GM21360 (cell line): ENCODE measurements around the gene TEX30.
"Not testable (repeated sequence)": the region's sequence is repeated elsewhere in the genome, so short reads cannot be mapped to it uniquely, and the experiment has no call there.

Experiments used
- ATAC-seq: cut with Tn5 transposase; IDR thresholded peaks from one replicate; pipeline ENCODE4 v1.9.1; 2021; ENCODE audit warnings: mild to moderate bottlenecking, moderate library complexity; ENCODE audit not compliant: unreplicated experiment

Gene TEX30

DNA sequence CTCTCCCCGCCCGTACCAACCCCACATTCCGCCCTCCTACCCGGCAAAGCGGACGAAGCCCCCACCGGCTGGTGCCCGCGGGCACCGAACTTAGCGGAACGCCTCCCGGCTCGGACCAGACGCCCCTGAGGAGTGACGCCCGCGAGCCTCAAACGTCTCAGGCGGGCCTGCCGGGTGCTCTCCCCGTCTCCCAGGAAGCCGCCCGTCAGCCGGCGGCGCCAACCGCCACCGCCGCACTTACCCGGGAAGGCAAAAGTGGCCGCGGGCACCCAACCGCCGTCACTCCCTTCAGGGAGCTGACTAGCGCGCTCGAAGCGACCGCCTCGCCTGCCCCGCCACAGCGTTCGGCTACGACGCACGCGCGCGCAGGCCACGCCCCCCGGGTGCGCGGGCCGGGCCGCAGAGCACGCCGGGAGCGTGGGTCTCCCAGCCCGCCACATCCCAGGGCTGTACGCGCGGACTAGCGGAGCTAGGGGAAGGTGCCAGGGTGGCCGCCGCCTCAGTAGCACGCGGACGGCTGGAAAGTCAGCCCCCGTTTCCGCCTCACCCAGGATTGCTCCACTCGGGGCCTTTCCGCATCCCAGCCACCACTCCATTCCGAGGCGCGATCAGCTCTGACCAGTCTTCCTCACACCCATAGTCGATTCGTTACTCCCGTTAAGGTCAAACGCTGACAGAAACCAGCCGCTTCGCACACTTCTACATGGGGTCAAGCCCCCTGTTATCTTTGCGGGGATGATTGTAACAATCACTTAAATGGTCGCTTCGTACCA is at the start of gene TEX30:
Gene TEX30, minus strand, starts transcription at position 346 of the 773 bp plus-strand sequence. CDS start 3,760 bp downstream, outside the sequence.
- peak; percentile 92 for ATAC-seq

DNA sequence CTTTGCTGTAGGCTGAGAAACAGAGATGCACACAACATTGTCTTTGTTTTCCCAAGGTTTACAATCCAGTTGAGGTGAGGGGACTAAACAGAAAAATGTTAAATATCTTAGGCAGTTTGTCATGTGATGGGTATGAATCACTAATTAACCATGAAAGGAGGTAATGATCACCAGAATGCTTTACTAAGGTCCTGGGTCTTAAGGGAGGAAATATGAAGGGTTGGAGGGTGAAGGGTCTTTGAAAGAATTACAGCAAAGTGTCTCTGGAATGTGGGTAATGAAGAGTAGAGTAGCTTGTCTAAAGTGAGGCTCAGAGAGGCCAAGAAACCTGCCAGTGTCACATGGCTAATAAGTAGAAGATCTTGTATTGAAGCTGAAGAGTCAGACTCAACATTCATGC is 44.3 kb upstream of the TEX30 start:
- no peak for ATAC-seq

DNA sequence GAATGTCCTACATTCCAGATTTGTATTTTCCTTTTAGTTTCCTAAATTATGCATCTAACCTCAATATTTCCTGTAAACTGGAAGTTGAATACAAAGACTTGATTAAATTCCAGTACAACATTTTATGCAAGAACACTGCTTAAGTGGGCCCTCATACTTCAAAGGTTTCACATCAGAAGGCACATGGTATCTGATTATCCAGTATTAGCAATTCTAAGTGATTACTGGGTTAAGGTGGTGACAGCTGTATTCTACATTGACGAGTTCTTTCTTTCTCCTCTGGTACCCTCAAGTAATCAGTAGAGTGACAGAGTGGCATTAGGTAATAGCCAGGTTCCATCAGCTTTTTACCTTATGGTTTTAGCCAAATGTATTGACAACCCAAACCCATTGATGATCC is 43.7 kb upstream of the TEX30 start:
- ATAC-seq, result no peak

DNA sequence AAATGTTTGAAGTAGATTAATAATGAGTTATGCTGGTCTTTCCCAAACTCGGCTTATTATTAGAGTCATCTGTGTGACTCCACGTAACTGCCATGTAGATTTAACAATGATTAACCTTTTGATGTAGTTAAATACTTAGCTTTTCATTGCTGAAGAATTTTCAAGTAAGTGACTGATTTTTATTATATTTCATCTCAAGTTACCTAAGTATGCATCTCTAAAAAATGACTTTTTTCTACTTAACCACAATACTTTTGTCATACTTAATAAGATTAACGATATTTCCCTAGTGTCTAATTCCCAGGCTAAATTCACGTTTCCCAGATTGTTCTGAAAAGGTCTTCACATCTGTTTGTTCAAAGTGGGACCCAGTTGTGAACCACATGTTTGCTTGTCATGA is 43.1 kb upstream of the TEX30 start:
- no peak for ATAC-seq

DNA sequence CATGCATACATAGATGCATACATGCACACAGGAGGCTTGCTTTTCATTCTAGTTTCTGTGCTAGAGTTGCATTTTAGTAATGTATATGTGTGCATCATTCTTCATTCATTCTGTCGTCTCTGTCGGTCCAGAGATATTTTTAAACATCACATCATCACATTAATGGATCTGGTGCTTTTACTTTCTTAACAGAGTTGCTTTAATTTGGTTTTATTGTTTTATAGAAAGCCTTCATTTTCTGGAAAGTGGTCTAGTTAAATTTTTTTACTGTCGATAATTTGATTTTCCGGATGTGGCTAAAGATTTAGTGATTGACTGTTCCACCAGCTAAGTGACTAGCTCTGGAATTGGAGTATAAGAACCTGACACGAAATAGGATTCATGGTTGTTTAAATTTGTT is 42.2 kb upstream of the TEX30 start:
- no peak for ATAC-seq

DNA sequence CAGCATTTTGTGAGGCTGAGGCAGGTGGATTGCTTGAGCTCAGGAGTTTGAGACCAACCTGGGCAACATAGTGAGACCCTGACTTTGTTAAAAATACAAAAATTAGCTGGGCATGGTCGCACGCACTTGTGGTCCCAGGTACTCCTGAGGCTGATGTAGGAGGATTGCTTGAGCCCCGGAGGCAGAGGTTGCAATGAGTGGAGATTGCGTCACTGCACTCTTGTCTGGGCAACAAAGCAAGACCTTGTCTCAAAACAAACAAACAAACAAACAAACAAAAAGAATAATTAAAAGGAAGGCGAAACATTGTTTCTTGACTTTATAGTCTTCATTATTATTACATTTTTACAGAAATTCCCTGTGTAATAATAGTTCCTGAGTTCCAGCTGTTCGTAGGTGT is 41.2 kb upstream of the TEX30 start:
- no peak for ATAC-seq

DNA sequence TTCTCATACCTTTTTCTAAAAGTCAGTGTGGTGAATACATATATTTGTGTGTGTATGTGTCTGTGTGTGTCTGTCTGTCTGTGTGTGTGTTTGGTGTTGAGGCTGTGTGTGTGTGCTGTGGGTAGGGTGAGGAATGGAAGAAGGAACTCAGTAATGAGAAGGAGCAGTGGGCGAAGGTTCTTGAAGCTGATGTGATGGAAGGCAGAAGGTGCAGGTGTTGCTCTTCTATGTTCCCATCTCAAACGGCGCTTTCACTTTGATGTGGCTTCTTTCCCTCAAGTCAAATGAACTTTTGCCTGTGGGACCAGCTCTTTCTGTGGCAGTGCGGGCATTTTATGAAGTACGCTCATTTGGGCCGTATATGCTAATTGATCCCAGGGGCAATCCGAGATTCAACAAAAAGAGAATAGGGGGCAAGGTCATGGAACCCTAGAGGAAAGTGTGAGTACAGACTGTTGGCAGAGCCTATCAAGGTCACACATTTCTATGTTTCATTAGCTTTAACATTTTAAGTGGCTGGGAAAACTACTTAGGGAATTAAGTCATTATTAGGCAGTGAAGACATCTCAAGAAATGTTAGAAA is 40.5 kb upstream of the TEX30 start:
- ATAC-seq, result no peak

DNA sequence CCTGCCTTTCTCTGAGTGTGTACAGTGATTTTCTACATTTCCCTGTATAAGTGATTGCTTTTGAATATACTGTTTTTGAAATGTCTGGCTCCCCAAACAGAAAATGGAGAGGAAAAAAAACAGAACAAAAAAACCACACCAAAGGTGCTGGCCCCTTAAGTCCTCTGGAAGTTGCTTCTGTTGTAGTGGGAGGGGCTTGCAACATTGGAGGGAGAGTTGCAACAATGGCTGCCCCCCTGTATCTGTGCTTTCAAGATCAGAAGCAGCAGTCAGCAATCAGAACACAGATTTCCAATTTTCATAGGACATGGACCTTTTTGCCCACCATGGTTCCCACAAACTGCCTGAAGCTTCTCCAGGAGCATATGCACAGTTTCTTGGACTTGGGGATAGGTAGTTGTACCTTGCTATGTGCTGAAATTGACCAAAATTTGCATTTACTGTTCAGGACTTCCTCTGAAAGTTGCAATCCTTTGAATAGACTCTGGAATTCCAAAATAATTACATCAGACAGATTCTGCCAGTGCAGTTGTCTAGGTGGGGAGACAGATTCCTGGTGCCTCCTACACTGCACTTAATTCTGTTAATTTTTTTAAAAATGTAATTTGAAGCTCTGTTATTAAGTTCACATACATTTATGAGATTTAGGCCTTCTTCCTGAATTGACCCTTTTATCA is 39.2 kb upstream of the TEX30 start:
- ATAC-seq, result no peak

DNA sequence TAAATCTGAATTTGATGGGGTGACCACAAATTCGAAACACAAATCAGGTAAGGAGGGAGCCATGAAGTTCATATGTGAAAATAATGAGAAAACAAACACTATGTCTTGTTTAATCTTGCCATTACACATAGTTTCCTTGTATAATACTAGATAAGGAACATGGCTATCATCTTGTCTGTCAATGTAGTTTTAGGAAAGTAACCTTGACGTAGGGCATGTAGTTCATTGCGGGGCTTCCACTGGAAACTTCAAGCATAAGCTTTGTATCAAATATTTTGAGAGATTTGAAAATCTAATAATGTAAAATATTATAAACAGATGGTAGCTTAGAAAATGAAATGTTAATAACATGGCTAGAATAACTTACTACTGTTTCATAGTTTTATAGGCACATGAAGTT is 34.1 kb upstream of the TEX30 start:
- ATAC-seq, result no peak

DNA sequence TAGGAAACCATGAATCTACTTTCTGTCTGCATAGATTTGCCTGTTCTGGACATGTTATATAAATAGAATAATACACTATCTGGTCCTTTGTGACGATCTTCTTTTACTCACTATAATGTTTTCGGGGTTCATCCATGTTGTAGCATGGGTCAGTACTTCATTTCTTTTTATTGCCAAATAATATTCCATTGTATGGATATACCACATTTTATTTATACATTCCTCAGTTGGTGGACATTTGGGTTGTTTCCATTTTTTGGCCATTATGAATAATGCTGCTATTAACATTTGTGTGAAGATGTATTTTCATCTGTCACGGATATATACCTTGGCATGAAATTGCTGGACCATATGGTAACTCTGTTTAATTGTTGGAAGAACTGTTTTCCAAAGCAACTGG is 32.1 kb upstream of the TEX30 start:
- ATAC-seq, result no peak

DNA sequence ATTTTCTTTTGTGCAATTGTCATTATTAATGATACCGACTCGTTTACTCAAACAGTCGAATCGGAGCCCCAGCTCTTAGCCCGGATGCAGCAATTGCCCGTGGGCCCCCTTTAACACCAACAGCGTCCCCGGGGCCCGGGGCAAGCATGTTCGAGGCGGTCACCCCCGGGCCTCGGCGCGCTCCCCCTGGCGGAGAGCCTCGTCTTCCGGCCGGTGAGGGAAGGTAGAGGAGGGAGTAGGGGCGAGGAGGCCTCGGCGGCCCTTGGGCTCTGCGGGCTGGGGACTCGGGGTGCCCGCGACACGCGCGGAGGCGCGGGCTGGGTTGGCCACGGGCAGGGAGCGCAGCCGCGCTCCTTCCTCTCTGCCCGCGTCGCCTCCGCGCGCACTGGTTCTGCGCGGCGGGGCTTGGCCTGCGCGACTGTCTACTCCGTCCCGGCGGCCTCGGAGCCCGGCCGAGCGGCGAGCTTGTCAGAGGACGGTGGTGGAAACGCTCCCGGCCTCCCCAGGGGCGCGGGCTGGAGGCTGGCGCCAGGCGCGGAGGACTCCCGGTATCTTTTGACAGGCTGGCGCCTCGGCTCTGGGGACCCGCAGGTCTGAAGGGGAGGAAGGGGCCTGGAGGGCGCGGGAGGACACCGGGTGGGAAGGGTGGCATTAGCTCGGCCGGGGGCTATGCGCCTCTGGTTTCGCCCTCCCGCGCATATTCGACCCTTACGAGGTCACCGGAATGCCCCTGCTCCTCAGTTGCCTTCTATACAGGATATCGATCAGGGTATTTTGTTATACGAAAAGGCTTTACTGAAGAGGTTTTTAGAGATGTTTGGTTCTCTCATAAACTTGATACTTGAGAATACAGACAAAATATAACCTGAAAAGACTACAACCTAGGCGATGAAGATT is 26.8 kb upstream of the TEX30 start:
- peak; percentile 79 for ATAC-seq

DNA sequence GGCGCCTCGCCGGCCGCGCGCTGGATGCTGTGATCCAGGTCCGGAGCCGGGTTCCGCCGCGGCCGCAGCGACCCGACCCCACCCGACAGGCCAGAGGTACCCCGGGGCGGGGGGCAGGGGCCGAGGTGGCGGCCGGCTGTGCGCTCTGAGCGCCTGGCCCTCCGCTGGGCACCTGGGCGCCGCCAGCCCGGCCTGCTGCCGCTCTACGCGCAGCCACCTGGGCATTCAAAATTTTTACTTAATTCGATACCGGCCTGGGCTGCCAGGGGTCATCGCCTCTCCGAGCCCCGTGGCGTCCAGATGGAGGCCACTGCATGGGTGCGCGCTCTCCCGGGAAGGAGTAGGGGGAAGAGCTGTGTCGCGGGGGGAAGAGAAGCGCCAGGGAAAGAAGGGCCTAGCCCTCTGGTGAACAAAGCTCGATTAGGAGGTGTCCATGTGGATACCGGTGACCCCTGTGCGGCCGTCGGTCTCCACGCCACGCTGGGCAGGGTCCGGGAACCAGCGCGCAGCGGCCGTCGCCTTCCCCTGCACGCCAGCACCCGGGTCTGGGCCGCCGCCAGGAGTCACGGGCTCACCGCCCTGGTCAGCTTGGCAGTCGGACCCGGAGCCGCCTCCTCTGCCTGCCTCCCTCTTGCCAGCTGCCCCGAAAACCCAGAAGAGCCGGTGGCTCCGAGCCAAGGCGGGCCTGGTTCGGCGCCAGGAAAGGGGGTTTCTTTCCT is 26.0 kb upstream of the TEX30 start:
- peak; percentile 3 for ATAC-seq

DNA sequence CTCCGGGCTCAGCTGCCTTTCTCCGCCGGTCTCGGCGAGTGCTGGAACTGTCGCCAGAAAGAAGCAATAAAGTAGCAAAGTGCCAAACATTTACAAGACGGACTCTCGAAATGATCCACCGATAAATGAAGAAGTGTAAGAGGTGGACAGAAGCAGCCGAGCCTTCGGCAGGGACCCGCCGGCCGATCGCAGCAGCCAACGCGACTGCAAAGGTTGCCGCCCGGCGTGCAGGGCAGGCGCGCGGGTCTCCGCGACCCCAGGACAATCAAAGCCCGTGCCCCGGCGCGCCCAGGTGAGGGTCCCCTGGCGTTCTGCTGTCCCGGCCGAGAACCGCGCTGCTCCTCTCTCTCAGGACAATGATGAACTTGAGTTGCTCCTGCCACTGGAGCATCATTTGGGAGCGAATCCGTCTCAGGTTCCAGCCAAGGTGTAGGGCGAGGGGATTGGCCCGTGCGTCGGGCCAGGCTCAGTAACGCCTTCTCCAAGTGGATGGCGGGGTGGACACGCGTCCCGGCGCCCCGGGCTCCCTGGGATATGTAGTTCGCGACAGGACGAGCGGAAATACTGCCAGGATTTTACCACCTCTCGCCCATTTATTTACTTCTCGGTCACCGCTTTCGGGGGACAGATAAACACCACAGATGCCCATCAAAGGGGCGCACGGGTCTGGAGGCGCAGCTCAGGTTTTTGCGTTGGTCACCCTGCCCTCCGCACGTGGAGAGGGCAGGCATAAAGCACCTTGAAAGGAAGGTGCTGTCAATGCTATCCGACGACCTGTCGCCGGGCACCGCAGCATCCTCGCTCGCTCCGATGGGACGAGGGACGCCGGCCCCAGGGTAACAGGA is 25.2 kb upstream of the TEX30 start, which contains the start of the genes BIVM and POGLUT2:
Gene BIVM, plus strand, starts transcription at position 539 of the 845 bp plus-strand sequence. CDS start 8,149 bp downstream, outside the sequence.
Gene POGLUT2, minus strand, starts transcription at position 396 of the 845 bp plus-strand sequence. Its CDS starts 306 bp downstream, at position 90.
- peak; percentile 75 for ATAC-seq

DNA sequence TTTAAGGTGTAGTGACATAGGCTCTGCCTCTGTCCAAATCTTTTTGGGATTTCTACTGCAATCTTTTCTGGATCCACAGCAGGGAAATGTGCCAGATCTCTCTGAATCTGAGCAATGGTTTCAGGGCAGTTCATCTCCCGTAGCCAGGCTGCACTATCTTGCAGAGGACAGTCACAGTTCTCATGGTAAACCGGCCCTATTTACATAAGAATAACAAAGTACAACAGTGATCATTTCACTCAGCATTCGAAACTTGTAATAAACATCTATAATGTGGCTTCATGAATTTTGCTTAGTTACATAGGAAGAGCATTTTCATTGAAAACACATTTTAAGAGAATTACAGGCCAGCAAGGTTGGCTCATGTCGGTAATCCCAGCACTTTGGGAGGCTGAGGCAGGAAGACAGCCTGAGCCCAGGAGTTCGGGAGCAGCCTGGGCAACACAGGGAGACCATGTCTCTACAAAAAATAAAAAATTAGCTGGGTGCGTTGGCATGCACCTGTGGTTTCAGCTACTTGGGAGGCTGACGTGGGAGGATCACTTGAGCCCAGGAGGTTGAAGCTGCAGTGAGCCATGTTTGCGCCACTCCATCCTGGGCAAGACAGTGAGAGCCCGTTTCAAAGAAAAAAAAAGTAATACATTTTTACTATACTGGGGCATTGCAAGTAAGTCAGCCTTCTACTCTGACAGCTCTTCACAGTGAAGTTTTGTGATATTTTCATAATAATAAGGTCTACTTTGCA is 20.2 kb upstream of the TEX30 start:
- ATAC-seq, result no peak

DNA sequence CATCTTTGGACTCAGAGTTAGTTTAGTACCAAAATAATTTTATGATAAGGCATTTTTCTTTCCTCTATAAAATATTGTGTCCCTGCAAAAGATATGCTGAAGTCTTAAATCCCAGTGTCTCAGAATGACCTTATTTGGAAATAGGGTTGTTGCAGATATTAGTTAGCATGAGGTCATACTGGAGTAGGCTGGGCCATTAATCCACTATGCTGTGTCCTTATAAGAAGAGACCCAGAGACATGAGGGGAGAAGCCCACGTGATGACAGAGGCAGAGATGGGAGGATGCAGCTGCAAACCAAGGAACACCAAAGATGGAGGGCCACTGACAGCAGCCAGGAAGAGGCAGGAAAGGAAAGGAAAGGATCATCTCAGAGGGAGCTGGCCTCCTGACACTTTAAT is 18.8 kb upstream of the TEX30 start:
- ATAC-seq, result no peak

DNA sequence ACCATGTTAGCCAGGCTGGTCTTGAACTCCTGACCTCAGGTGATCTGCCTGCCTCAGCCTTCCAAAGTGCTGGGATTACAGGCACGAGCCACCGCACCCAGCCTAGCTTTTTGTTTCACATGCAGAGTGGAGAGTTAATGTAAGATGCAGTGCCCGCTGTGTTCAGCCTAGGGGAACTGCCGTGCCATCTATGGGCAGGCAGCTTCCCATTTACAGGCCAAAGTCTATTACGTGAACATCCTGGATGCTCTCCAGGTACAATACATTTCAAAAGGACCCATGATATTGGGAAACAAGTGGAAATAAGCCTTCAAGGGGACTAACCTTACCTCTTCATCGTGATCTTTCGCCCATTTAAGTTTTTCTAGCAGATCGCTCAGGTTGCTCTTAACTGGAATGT is 15.1 kb upstream of the TEX30 start:
- ATAC-seq, result no peak

DNA sequence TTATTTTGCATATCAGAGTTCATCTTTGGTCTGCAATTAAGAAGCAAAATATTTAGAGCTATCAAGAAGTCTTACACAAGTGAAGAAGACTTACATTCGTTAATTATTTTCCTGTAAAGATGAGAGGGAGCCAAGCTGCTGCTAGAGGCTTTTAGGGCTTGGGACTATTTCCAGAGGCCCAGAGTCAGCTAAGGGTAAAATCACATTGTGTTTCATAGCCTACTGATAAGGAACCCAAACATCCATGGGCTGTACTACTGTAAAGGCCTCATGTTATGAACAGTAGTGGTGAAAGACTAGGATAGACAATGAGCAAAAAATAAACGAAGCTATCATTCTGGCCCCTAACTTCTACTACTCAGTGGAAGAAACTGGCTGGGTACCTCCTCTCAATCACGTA is 10.9 kb upstream of the TEX30 start:
- no peak for ATAC-seq

DNA sequence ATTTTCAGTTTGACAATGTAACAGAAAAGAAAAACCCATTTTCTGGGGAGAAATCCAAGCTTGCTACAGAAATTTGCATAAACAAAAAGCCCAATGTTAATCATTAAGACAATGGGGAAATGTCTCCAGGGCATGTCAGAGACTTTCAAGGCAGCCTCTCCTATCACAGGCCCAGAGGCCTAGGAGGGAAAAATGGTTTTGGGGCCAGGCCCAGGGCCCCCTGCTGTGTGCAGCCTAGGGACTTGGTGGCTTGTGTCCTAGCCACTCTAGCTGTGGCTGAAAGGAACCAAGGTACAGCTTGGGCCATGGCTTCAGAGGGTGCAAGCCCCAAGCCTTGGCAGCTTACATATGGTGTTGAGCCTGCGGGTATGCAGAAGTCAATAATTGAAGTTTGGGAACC is 8.0 kb upstream of the TEX30 start:
- no peak for ATAC-seq

DNA sequence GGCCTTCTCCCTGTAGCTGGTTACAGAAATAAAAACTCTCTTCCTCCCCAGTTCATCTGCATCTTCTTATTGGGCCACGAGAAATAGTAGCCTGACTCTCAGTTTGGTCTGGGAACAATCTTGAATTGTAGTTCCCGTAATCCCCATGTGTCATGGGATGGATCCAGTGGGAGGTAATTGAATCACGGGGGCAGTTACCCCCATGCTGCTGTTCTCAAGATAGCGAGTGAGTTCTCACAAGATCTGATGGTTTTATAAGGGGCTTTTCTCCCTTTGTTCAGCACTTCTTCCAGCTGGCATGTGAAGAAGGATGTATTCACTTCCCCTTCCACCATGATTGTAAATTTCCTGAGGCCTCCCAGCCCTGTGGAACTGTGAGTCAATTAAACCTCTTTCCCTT is 7.1 kb upstream of the TEX30 start:
- not testable (repeated sequence) for ATAC-seq
